NK-92 (cell line): ENCODE results near the gene ASB6.
"Not testable (repeated sequence)": the region's sequence is repeated elsewhere in the genome, so short reads cannot be mapped to it uniquely, and the experiment has no call there.

Experiments
- DNase-seq: peaks from one replicate; lab custom pipeline; 2025; ENCODE audit not compliant: unreplicated experiment; lab: John Stamatoyannopoulos, UW

ASB6 gene

DNA sequence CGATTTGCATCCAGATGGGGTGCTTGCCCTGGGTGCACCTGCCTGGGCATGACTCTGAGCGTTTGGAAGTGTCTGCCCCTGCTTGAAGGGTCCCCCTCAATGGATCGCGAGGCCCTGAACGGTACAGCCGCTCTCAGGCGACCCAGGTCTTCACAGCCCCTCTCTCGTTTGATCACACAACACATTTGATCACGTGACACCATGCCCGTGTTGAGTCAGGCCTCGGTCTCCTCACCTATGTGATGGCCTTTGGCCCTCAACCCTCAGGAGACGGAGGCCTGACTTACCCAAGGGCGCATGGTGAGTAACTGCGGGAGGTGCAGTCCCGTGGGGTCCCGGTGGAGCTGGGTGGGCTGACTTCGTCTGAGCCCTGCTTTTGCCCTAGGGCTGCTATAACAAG lies 3.0 kb upstream of the ASB6 start:
- no peak for DNase-seq

DNA sequence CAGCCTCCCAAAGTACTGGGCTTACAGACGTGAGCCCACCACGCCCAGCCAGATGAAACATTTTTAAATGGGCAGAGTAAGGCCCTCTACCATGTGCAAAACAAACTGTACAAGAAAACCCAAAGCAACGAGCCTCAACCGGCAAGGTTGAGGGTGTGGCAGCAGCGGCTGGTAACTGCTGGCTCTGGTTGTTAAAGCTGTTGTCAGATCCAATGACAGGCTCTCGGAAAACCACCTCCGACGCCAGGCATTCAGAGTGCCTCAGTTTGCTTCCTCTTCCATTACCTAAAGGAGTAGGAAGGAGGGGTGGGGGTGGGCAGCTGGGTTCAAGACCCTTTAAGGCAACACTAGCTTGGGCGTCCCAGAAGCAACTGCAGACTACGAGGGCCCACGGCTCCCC lies 2.4 kb upstream of the ASB6 start:
- DNase-seq = no peak

DNA sequence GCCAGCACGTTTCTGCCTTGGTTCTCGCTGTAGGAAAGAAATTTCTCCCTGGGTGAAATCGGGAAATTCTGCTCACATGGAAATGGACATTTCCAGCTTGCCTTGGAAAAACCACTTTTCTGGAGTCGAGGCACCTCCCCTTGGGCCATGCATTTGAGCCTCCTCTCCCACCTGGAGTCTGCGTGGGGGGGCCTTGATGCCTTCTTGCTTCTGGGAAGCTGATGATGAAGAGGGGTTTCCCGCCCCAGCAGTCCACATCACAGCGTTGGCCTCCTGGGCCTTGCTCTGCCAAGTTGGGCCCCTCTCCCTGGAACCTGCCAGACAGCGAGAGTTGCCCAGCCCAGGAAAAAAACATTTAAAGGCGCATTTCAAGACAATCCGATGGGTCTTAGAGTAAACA lies 1.8 kb upstream of the ASB6 start:
- DNase-seq = no peak

DNA sequence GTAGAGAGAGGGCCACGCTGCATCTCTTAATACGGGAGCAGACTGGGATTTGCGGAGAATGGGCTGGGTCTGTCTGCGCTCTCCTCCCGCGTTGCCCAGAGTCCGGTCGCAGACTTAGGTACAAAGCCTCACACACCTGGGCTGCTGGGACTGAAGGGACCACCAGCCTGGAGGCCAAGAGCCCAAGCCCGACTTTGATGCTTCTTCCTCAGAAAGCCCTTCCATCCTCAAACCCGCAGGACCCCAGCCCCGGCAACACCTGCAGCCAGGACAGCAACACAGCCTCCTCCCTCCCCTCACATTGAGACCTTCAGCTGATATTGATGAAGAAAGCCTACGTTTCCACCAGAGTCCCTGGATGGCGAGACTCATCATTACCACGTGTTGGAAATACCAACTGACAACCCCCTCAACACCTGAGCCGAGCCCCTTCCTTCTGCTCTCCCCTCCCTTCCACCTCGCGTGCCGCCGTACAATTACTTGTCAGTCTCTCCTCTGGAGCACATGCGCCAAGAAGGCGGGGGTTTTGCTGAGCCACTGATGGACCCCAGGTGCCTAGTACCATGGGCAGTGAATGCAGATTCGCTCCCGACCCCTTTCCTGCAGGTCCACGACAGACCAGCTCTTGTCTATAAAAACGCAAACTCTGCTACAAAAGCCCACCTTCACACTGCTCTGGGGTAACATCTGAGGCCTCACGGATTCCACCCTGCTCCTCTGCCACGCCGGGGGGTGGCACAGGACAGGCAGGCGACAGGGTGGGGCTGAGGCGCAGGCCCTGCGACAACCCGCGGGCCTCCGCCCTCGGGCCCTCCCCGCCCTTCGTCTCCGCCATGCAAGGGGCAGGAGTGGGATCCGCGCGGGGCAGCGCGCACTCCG lies 841 bp downstream of the ASB6 start:
- no peak for DNase-seq

DNA sequence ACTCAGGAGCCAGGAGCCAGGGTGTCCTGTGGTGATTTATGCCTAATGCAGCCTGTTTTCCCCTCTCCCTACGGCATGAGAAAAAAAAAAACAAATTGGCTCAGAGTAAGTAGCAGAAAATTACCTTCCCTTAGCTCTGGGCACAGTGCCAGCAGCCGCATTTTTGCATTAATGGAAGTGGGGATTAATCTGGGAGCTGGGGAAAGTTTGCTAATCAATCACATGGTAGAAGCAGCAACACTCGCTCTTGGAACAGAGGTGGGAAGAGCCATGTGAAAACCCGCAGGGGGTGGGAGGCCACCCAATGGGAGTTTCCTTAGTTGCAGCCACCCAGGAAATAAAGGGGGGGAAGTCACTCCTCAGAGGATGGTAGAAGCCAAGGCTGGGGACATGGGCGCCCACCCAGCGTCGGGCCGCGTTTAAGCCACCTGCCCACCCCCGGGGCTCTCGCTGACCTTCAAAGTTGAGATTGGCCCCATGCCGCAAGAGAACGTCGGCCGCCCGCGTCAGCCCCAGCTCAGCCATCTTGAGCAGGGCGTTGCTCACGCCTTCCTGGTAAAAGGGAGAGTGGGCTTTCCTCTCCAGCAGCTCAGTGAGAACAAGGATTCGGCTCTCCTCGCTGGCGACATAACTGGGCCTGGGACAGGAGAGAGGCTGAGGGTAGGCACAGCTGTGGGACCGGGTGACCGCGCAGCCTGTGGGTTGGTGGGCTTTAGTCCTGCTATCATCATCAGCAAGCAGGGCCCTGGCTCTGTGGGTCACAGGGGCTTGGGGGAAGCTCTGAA lies 1.7 kb downstream of the ASB6 start:
- no peak for DNase-seq

DNA sequence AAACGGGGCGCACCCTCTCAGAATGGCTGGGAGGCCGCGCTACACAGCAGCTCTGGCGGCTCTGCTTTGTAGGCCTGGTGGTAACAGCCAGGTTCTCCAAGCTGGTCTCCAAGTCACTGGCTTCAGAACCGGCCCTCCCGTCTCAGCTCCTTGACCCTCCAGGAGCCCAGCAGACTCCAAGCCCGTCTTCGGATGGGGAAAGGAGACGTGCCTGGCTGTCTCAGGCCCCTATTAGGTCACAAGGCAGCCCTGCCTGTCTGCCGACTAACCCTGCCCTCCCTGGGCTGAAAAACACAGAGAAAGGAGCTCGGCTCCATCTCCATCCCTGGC lies 2.2 kb downstream of the ASB6 start:
- no peak for DNase-seq

DNA sequence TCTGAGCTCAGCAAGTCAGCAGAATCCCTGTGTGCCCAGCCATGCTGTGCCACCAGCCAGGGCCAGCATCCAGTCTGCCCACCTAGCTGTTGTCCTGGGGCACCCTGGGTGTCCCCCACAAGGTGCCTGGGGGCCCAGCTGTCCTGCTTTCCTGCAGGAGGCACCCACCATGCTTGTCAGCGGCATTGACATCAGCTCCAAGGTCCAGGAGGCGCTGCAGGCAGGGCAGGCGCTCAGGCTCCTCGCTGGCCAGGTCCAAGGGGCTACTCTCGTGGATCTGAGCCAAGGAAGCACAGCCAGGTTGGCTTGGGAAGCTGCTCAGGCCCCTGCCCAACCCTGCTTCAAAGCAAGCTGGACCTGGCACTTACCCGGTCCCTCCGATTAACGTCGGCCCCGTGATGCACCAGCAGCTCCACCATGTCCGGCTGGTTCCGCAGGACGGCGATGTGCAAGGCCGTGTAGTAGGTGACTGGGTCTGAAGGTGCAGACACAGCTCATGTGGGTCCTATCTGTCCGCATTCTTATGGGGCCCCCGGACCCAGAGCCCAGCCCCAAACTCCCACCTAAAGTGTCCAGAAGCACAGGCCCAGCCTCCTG lies 2.8 kb downstream of the ASB6 start:
- no peak for DNase-seq

DNA sequence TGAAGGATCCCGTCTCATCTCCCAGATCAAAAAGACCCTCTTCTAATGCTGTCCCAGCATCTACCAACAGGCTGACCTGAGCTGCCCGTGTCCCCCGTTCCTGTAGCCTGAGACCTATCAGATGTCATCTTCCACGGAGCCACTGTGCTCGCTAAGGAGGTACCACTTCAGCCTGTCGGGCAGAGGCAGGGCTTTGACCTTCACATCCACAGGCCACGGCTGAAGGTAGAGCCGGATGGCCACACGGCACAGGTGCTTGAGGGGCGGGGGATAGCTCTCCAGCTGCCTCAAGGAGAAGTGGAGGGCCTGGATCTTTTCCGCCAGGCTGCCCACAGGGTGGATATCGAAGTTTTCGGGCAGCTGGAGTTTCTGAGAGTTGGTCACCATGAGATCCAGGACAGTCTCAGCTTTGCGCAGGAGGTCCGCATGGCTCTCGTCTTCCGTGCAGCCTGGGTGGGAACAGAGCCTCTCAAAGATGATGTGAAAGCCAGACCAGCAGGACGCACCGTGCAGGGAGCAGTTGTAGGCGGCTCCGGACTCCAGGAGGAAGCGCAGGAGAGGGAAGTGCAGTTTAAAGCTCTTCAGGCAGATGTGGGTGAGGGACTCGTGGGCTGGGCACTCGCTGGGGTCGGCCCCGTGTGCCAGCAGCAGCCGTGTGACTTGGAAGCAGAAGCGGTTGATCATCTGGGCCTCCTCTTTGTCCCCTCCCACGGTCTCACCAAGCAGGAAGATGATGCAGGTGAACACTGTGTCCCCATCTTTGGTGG lies 4.1 kb downstream of the ASB6 start:
- DNase-seq = no peak

DNA sequence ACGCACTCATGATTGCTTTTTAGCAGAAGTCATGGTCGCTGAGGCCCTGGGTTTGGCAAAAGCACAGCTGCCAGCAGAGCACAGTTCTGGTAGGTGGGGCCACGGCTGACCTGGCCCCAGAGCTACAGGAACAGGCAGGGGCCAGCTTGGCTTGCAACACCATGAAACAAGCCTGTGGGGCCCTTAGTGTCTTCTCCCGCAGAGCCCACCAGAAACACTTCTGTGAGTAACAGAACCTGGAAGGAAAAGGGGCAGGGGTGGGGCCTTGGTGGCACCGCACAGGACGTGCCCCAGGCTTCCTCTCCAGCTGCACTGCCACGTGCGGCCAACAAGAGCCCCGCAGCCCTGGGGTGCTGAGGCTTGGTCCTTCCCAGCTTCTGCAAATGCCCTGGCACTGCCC lies 4.8 kb downstream of the ASB6 start:
- no peak for DNase-seq

DNA sequence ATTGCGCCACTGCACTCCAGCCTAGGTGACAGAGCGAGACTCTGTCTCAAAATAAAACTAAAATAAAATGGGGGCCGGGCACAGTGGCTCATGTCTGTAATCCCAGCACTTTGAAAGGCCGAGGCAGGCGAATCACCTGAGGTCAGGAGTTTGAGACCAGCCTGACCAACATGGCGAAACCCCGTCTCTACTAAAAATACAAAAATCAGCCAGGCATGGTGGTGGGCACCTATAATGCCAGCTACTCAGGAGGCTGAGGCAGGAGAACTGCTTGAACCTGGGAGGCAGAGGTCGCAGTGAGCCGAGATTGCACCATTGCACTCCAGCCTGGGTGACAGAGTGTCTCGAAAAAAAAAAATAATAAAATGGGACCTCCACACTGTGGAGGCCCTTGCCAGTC lies 5.6 kb downstream of the ASB6 start:
- DNase-seq = not testable (repeated sequence)

DNA sequence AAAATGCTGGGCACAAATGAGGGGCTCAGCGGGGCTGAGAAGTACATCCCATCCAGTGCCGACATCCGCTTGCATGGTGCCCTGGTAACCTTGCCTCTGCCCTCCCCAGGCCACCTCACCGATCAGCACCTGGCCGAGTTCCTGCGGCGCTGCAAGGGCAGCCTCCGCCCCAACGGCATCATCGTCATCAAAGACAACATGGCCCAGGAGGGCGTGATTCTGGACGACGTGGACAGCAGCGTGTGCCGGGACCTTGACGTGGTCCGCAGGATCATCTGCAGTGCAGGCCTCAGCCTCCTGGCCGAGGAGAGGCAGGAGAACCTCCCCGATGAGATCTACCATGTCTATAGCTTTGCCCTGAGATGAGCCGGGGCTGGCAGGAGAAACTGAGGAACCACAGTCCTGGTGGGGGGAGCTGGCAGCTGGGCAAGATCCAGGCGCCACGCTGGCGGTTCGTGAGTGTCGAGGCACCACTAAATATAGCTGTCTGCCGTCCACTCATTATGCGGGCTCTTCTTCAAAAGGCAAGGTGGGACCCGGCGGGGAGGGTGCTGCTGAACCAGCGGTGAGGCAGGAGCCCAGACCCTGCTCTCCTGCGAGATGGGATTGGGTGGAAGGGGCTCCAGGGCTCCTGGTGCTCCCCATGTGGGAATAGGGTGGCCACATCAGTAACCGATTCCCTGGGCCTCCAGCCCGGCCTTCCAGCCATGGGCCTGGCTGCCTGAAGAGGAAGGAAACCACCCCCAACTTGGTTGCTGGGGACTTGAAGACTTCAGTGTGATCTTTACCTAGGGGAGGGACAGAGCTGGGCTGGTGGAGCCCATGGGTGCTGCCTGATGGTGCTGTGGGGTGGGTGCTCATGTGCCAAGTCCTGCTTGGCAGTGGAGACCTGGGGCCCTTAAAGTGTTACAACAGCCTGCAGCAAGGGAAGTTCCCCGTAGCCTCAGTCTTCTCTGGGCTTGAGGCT lies 6.6 kb downstream of the ASB6 start:
- no peak for DNase-seq

DNA sequence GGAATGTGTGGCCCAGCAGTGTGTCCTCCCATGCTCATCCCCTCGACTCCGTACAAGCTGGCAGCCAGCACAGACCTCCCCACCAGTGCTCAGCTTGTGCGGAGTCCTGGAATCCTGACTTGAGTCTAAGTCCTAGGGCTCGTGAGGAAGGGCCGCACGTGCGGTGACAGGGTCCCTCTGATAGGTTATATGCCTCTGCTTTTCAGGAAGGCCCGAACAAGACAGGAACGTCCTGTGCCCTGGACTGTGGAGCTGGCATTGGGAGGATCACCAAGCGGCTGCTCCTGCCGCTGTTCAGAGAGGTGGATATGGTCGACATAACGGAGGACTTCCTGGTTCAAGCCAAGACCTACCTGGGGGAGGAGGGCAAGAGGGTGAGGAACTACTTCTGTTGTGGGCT lies 8.1 kb downstream of the ASB6 start:
- no peak for DNase-seq

DNA sequence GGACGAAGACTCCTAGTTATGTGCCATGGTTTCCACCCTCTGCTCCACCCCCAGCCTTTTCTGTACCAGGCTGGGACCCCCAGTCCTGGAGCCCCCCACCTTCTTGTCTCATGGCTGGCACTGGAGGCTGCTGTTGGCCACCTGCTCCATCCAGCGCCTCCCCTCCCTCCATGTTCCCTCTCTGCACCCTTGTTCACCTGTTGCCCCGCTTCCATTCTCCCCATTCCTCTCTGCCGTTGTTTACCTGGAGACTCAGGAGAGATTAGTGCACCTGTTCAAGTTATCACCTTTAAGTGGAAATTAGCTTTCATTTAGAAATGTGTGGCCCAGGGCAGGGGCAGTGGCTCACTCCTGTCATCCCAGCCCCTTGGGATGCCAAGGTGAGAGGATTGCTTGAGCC lies 8.7 kb downstream of the ASB6 start:
- no peak for DNase-seq

DNA sequence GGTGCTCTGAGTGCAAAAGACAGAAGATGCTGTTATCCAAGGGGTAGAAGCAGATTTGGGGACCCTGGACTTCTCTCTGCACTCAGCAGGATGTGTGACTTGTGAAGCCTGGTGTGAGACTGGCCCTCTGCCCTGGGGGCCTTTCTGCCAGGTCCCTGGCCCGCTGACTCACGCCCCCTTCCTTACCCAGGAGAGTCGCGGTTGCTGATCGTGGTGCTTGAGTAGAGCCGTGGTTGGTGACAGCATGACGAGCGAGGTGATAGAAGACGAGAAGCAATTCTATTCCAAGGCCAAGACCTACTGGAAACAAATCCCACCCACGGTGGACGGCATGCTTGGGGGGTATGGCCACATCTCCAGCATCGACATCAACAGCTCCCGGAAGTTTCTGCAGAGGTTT lies 9.5 kb downstream of the ASB6 start:
- no peak for DNase-seq

DNA sequence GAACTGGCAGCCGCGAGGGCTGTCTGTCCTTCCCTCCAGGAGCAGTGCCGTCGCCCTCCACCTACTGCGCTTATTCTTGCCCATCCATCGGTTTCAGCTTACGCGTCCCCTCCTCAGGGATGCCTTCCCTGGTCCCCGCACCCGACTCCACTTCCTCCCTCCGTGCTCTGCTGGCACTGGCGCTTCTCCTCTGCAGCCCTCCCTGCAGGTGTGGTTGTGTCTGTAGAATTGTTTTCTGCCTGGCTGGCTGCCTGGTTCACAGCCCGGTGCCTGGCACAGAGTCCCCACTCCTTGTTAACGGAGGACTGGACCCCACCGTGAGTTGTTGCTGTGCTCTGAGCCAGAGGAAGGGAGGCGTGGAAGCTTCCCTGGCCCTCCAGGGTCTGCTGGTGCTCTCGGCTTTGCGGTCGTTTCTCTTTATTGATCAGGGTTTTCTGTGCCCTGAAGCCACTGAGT lies 10.2 kb downstream of the ASB6 start:
- DNase-seq = no peak

DNA sequence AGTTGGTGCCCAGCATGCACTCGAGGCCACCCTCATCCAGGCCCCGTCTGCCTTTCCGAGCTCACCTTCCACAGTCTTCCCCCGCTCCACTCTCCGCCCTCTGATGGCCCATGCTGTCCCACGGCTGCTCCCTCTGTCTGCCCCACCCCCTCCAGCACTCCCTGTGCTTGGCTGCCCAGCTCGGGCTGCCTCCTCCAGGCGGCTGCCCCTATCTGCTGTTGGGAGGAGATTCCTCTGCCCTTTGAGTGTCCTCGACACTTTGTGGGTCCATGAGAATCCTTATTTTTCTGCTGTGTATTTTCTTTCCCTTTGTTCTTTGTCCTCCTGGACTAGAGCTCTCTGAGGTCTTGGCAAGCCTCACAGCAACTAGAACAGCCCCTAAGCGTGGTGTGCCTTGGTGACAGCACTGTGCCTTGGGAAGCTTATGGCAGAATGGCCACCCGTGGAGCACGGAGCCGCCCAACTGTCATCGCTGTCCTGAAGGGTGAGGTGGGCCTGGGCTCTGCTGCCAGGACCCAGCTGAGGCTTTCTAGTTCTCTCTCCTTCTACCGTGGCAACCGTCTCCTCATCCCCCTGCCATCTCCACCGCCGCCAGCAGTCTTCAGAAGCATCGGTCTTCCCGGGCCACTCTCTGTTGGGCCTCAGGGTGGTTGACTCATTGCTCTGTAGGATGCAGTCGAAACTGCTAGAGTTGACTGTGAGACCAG lies 10.8 kb downstream of the ASB6 start:
- DNase-seq = no peak

DNA sequence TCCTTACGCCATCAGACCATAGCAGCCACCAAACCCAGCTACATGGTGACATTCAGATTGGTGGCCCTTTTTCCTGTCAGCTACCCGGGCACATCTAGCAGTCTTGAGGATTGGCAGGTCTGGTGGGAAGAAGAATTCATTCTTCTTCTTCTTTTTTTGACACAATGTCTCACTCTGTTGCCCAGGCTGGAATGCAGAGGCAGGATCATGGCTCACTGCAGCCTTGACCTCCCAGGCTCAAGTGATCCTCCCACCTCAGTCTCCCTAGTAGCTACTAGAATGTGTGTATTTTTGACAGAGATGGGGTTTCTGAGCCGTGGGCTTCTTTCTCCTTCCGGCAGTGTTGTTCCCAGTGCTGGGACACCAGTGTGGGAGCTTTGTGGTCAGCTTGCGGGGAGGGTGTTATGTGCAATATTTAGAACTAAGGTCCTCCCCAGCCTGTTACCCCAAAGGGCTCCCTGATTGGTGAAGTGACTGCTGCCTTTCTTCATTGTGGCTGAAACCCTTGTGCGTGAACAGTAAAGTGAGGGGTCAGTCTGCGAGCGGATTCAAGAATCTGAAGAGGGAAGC lies 12.6 kb downstream of the ASB6 start:
- no peak for DNase-seq

DNA sequence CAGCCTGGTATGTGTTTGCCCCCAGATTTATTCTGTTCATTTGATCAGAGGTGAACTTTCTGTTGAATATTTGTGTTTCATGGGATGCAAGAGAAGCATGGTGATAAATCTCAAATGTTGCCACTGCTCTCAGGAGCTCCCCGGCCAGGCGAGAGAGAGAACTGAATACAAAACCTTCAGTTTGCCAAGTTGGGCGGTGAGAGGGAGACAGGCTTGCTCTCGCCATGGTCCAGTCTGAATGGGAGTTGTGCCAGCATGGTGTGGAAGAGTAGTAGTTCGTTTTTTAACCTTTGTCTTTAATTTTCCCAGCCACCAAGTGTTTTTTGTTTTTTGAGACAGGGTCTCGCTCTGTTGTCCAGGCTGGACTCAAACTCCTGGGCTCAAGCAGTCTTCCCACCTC lies 13.2 kb downstream of the ASB6 start:
- DNase-seq = no peak
